ENCODE measurements around the gene NUTM2G. TPM values are rescaled to one million over a fixed set of nuclear protein-coding genes. Genes with fewer than 3 reads are reported as not detected.

NUTM2G gene
- not detected in 2 replicates for total RNA-seq

GRCh38 chr9:96928543-96928942, at the start of gene NUTM2G:
Gene NUTM2G, plus strand, starts transcription at chr9:96928843. Its CDS starts 182 bp downstream, at chr9:96929025.

Other genes starting within 250 kb of the NUTM2G start
- 6.5 and 12.7 TPM in 2 replicates for gene ZNF510, start 150.8 kb upstream of the NUTM2G start, total RNA-seq
- 2.4 and 4.4 TPM in 2 replicates for gene ZNF782, start 74.3 kb upstream of the NUTM2G start, total RNA-seq
- 11.4 and 25.6 TPM in 2 replicates for gene CTSV, start 110.3 kb downstream of the NUTM2G start, total RNA-seq